Small intestine (tissue), 7 donors: ENCODE data around the gene SLC9A9. TPM values are rescaled to one million over a fixed set of nuclear protein-coding genes. Genes with fewer than 3 reads are reported as not detected.

Source experiments
- DNase-seq, 2 donors: peaks; one replicate each; pipeline versions ENCODE4 v3.0.0 to v3.0.0-alpha.2; 2013
- FAIRE-seq: peaks from 2 replicates; lab custom pipeline; 2012; peaks lifted over from hg19 to GRCh38; lab: Jason Lieb, UNC
- H3K27ac ChIP-seq, 3 donors: one replicate each; pipeline ENCODE4 v1.5.1; 2013; ENCODE audit warnings: low read length in 2 of 3, mild to moderate bottlenecking in 2 of 3, control low read depth in 1 of 3, inconsistent platforms in 1 of 3, low read depth in 1 of 3, moderate library complexity in 1 of 3
- H3K27me3 ChIP-seq, 3 donors: one replicate each; pipeline ENCODE4 v1.6.1; 2013; ENCODE audit warnings: low read length in 3 of 3, inconsistent platforms in 1 of 3; ENCODE audit not compliant: control insufficient read depth in 3 of 3, insufficient read depth in 3 of 3
- H3K36me3 ChIP-seq, 3 donors: one replicate each; pipeline ENCODE4 v1.6.1; 2013; ENCODE audit warnings: low read length in 3 of 3, inconsistent platforms in 1 of 3, low read depth in 1 of 3, mild to moderate bottlenecking in 1 of 3, moderate library complexity in 1 of 3; ENCODE audit not compliant: control insufficient read depth in 3 of 3, insufficient read depth in 2 of 3
- H3K4me1 ChIP-seq, 3 donors: one replicate each; pipeline ENCODE4 v1.6.1; 2013; ENCODE audit warnings: low read length in 2 of 3, inconsistent platforms in 1 of 3, low read depth in 1 of 3, mild to moderate bottlenecking in 1 of 3, moderate library complexity in 1 of 3; ENCODE audit not compliant: control insufficient read depth in 3 of 3, insufficient read depth in 2 of 3
- H3K4me3 ChIP-seq, 3 donors: one replicate each; pipeline ENCODE4 v1.5.1; 2013; ENCODE audit warnings: low read length in 3 of 3, control low read depth in 1 of 3, inconsistent platforms in 1 of 3, low read depth in 1 of 3, mild to moderate bottlenecking in 1 of 3, moderate library complexity in 1 of 3
- H3K9me3 ChIP-seq, 2 donors: one replicate each; pipeline ENCODE4 v1.6.1; 2013; ENCODE audit warnings: low read depth in 1 of 2, low read length in 1 of 2; ENCODE audit not compliant: control insufficient read depth in 2 of 2, insufficient read depth in 1 of 2
- WGBS, 3 donors: extraction: QIAGEN DNeasy Blood & Tissue Kit; methylation state at CpG; one replicate each; pipeline ENCODE4 v1.1.7; 2013; 5-methylcytosine and 5-hydroxymethylcytosine counted together
- polyA plus RNA-seq, 4 donors: library from polyadenylated mRNA; stranded (reverse) in 3 of 4; unstranded in 1 of 4; fragments of 200-250 nt in 3 of 4; fragments of 120-200 nt in 1 of 4; gene quantifications; one replicate each; pipeline versions ENCODE4 v1.2.1 to v1.2.3, GENCODE V29; 2013
- donor health status: healthy with polysubstance abuse.
- donor health status: control.
- donor health status: control.
- donor health status: Bipolar disorder and iron deficiency.
- donor health status: healthy.

Gene SLC9A9
- polyA plus RNA-seq, 4 donors, result 1.4 to 4.6 (median 4.1) TPM; not detected in 1

DNA sequence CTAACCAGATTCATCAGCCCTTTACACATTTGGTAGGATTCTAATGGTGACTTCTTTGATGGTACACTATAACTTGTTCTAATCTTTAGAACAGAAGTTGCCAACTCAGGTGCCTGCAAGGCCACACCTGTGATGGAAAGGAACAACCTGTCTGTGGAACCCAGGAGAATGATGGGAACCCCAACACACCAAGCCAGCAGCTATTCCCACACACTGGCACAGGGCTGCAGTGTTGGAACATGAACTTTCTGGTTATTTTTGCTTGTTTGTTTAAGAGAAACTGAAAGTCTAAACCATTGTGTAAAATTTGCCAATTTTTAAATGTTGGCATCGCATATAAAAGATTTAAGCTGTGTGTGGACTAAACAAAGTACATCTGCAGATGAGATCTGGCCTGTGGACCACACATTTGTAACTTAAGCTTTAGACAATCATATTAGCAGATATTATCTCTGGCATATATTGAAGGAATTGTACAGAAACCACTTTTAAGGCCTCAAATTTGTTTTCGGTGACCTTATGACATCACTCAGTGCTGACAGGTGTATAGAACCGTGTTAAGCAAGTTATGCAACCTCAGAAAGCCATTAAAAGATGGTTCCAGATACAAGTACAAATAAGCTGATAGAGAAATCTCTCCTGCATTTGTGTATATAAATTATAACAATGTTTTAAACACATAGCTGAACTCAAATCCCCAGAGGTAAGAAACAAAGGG is 242.9 kb downstream of the SLC9A9 start:
- Histone ChIP-seq H3K4me3 (no peak overlapping the region), H3K4me1 (no peaks in the 10 kb centered on the region), H3K36me3 (no peaks in the 10 kb centered on the region), H3K27me3 (no peaks in the 10 kb centered on the region), H3K27ac (no peak overlapping the region), H3K9me3 (no peaks in the 10 kb centered on the region)
- no peak for FAIRE-seq
- DNase-seq, result no peak
- WGBS, 3 donors, result 57 to 62% (median 61%) methylated on average over 3 of the region's 3 CpGs

DNA sequence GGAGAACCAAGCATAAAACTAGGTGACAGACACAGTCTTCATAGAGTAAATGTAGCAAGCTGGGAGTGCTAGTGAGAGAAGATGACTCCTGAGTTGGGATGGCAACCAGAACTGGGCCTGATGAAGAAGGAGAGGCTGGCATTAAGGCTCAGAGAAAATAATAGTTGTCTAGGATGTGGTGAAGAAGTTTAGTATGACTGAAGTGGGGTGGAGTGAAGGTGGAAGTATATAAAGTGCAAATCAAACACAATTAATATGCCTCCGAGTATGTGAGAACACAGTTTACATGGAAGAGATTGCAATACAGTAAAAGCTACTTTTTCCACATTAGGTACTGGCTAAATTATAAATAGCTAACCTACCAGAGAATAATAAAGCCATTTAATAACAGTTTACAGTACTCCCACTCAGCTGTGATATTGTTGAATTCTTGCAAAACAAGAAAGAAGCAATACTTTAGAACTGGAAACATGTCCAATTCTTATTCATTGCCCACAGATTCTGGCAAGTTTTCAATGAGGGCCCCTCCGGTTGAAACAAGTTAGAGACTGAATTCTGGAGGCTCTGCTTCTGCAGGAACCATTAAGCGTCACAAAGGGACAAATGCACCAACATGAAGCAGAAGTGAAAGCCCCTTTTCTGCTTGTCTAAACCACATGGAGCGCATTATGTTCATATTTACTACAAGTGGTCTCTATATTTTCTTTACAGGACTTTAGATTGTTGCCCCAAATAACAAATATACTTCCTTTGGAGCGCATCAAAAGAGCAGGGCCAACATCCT is 243.7 kb downstream of the SLC9A9 start:
- Histone ChIP-seq H3K27ac (no peak overlapping the region), H3K4me3 (no peak overlapping the region), H3K4me1 (no peaks in the 10 kb centered on the region), H3K27me3 (no peaks in the 10 kb centered on the region), H3K36me3 (no peaks in the 10 kb centered on the region), H3K9me3 (no peaks in the 10 kb centered on the region)
- DNase-seq (no peak), FAIRE-seq (no peak)
- 76 to 89% (median 84%) methylated on average over 5 of the region's 5 CpGs for WGBS, 3 donors

DNA sequence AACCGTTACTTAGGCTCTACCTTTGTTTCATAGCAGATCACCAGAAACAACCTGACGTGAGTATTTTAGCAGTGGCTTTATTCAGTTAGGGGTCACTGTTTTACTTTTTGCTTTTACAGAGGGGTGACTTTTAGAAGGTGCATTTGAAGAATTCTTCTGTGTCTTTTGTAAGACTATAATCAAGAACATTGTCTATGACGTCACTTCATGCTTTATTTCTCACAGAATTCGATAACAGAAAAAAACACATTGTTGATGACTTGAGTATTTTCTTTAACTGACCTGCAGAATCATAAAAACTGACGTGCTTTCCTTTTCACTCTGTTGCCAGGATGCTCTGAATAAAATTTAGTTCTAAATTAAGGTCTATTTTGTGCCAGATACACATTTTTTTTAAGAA is 244.5 kb downstream of the SLC9A9 start:
- DNase-seq (no peak), FAIRE-seq (no peak)
- no peaks in the 10 kb centered on the region for H3K9me3 ChIP-seq
- 92 to 96% (median 94%) methylated on average over 5 of the region's 5 CpGs for WGBS, 3 donors
- no peaks in the 10 kb centered on the region for H3K27me3 ChIP-seq
- no peaks in the 10 kb centered on the region for H3K4me1 ChIP-seq
- no peak overlapping the region for H3K4me3 ChIP-seq
- no peaks in the 10 kb centered on the region for H3K36me3 ChIP-seq
- no peak overlapping the region for H3K27ac ChIP-seq

DNA sequence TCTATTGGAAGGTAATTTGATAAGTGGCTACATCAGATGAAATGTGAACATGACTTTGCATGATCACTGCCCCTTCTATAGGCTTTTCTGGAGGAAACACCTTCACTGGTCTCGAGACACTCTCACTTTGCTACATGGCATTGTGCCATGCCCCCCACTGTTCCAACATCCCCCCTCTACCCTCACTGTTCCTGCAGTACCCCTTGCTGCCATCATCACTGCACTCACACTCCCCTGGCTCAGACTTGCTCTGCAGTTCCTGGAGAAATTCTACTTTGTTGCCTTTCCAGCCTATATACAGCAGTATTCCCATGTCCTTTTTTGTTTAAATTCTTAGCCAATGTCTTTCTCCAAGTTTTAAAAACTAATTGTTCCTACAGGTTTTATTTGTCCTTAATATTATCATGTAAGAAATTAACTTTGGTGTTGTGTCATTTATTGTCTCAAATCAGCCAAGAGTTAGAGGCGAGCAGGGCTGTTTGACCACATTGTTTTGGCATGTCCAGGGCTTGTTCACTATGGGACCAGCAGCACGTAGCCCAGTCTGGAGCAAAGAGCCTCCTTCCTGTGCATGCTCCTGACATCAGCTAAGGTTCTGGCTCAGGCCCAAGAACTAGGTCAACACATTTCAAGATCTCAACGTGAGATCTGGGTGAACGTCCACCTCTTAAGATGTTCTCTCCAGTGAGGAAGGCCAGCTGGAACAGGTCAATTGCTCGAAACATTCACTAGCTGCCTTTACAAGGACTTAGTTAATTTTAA is 246.4 kb downstream of the SLC9A9 start:
- FAIRE-seq, result no peak
- Histone ChIP-seq H3K9me3 (no peaks in the 10 kb centered on the region), H3K36me3 (no peaks in the 10 kb centered on the region), H3K4me1 (no peaks in the 10 kb centered on the region), H3K27me3 (no peaks in the 10 kb centered on the region), H3K27ac (no peak overlapping the region), H3K4me3 (no peak overlapping the region)
- DNase-seq, result no peak
- 67 to 86% (median 86%) methylated on average over 6 of the region's 6 CpGs for WGBS, 3 donors

DNA sequence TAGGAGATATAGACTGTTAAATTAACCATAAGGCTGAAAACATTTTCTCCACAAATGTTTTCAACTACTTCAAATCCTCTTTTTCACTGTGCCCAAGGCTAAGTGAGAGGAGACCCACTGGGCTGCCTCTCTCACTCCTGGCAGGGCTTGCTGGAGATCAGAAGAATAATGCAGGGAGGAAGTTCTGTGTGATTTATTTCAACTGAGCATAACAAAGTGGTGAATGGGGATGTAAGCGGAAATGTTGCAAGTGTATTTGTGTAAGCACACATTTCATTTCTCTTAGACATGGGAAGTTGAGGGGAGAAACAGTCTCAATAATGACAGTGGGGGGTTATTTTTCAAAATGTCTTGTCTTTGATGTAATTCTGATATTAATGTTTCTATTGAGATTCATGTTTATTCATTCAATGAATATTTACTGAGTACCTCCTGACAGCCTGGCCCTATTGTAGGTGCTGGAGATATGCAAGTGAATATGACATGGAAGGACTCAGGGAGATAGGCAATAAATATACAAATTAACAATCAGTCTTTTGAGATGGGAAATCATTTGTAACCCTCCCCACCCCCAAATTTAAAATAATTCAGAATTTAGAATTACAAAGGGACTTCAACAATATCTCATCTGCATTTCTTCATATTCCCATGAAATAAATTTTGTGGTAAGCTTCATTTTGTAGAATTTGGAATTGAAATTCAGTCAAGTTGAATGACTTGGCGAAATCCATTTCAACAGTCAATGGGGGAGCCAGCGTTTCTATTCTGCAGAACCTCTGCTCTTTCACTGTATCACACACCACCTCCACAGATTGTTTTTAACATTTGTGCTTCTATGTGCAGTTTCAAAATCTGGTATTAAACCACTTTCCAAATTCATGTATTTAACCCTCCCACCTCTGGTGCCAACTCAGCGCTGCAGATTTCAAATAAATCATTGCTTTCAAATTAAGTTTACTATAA is 247.2 kb downstream of the SLC9A9 start:
- Histone ChIP-seq H3K4me1 (no peaks in the 10 kb centered on the region), H3K27me3 (no peaks in the 10 kb centered on the region), H3K27ac (no peak overlapping the region), H3K36me3 (no peaks in the 10 kb centered on the region), H3K4me3 (no peak overlapping the region), H3K9me3 (no peaks in the 10 kb centered on the region)
- WGBS, 3 donors, result 88 to 95% (median 94%) methylated on average over 4 of the region's 4 CpGs
- FAIRE-seq (no peak), DNase-seq (no peak)

DNA sequence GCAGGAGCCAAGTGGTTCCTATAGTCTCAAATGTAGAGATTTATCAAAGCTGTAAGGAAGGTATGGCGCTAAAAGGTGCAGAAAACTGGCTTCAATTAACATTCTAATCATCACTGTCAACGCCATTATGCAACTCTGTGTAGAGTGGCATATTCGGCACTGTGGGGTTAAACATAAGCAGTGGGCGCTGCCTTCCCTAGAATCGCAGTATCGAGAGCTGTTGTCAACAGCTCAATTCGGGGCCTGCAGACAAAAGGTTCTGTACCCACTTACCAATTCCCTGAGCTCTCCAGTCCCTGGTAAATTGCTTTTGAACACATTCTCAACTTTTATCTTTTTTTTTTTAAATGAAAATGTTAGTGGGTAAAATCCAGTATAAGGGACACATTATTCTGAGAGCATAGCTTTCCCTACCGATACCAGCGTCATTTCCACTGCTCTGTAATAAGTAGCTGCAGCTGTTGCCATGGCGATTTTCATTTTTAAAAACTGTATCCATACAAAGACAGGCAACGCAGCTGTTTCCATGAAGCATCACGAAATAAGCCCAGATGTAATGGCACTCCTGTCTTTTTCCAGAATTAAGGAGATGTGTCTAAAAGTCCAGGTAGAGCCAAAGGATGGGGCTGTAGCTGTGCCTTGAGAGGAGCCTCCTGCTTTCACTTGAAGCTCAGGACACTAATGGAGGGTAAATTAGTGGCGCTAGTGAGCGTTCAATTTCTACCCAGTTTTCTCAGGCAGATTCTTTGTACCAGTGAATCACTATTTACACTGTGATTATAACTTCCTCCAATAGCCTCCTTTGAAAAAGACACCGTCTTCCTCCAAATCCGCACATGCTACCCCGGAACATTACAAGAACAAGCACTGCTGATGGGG is 250.3 kb downstream of the SLC9A9 start:
- Histone ChIP-seq H3K9me3 (no peaks in the 10 kb centered on the region), H3K4me3 (no peak overlapping the region), H3K27me3 (no peaks in the 10 kb centered on the region), H3K36me3 (no peaks in the 10 kb centered on the region), H3K27ac (no peak overlapping the region), H3K4me1 (peaks cover 2 to 12% (median 11%) of the 10 kb centered on the region in 3 donors)
- no peak for FAIRE-seq
- DNase-seq, result no peak
- WGBS, 3 donors, result 94 to 95% (median 94%) methylated on average over 17 of the region's 17 CpGs

DNA sequence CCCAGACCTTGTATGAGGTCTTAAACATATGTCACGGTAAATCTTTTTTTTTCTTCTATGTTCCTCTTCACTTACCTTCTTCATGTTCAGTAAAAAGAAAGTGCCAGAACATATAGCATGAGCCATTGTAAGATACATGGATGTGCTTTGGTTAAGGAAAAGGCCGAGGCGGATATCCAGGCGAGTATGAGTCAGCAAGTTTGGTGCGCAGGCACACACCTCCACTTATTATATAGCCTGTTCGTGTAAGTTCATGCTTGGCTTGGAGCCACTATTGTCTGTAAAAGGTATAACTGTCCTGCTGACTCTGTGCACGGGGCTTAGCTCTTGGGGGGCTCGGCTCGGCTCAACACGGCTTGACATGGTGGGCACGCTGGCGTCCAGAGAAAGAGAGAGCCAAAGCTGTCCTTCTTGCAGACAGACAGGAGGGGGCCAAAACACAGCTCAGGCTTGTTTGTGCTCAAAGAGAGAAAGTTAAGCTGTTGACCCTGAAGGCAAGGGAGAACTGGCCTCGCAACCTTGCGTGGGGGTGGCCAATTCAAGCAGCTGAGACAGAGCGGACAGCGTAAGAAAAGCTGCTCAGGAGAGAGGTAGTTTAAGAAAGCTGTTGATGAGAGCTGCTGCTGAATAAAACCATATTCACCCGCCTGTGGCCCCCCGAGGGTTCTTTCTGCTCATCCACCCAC is 251.2 kb downstream of the SLC9A9 start:
- 82 to 88% (median 85%) methylated on average over 18 of the region's 18 CpGs for WGBS, 3 donors
- Histone ChIP-seq H3K9me3 (no peaks in the 10 kb centered on the region), H3K36me3 (no peaks in the 10 kb centered on the region), H3K4me1 (peaks cover 2 to 16% (median 11%) of the 10 kb centered on the region in 3 donors), H3K4me3 (no peak overlapping the region), H3K27me3 (no peaks in the 10 kb centered on the region), H3K27ac (no peak overlapping the region)
- DNase-seq (peak in 1 of 2 donors; percentile 16), FAIRE-seq (no peak)
